GM21390 (cell line): ENCODE results near the gene ARID1B.

Experiments used
- ATAC-seq: cut with Tn5 transposase; IDR thresholded peaks from one replicate; pipeline ENCODE4 v1.9.1; 2021; ENCODE audit not compliant: unreplicated experiment

The ARID1B gene

GRCh38 chr6:157196391-157196790 lies 419.2 kb downstream of the ARID1B start:
- no peak for ATAC-seq

GRCh38 chr6:157198425-157199279 lies 421.5 kb downstream of the ARID1B start:
- no peak for ATAC-seq

- no peak for ATAC-seq
Measured at GRCh38 chr6:157200117-157200516, 422.9 kb downstream of the ARID1B start.

GRCh38 chr6:157200611-157201010 lies 423.4 kb downstream of the ARID1B start:
- no peak for ATAC-seq

- ATAC-seq: no peak
Measured at GRCh38 chr6:157201083-157201482, 423.9 kb downstream of the ARID1B start.

- ATAC-seq: peak; percentile 73
Measured at GRCh38 chr6:157203312-157203744, 426.1 kb downstream of the ARID1B start.

- ATAC-seq: peak; percentile 24
Measured at GRCh38 chr6:157203764-157204163, 426.6 kb downstream of the ARID1B start.

GRCh38 chr6:157205473-157206358 lies 428.5 kb downstream of the ARID1B start:
- ATAC-seq: no peak

GRCh38 chr6:157206359-157206815 lies 429.2 kb downstream of the ARID1B start:
- no peak for ATAC-seq

GRCh38 chr6:157207521-157208076 lies 430.4 kb downstream of the ARID1B start:
- ATAC-seq: no peak

GRCh38 chr6:157209865-157210530 lies 432.8 kb downstream of the ARID1B start:
- no peak for ATAC-seq

- no peak for ATAC-seq
Measured at GRCh38 chr6:157210954-157211353, 433.8 kb downstream of the ARID1B start.

- no peak for ATAC-seq
Measured at GRCh38 chr6:157211603-157212455, 434.7 kb downstream of the ARID1B start.

GRCh38 chr6:157213426-157213825 lies 436.2 kb downstream of the ARID1B start:
- no peak for ATAC-seq

- ATAC-seq: no peak
Measured at GRCh38 chr6:157213907-157214565, 436.9 kb downstream of the ARID1B start.

GRCh38 chr6:157215717-157216116 lies 438.5 kb downstream of the ARID1B start:
- ATAC-seq: no peak

GRCh38 chr6:157216570-157216969 lies 439.4 kb downstream of the ARID1B start:
- ATAC-seq: no peak

- no peak for ATAC-seq
Measured at GRCh38 chr6:157217198-157217893, 440.2 kb downstream of the ARID1B start.

- no peak for ATAC-seq
Measured at GRCh38 chr6:157217894-157218370, 440.8 kb downstream of the ARID1B start.
